Naive thymus-derived CD8-positive, alpha-beta T cell (primary cell): ENCODE measurements around the gene ELANE. TPM values are rescaled to one million over a fixed set of nuclear protein-coding genes. Genes with fewer than 3 reads are reported as not detected.
"Not testable (repeated sequence)": the region's sequence is repeated elsewhere in the genome, so short reads cannot be mapped to it uniquely, and the experiment has no call there.

ENCODE experiments used
- ATAC-seq, 2 donors: fragments of 150-1000 bp; cut with Tn5 transposase in 1 of 2; sonication (Bioruptor Pico), chemical (Tn5 transposase) in 1 of 2; 1 replicate in 1 of 2; 2 replicates in 1 of 2; pipeline ENCODE4 v1.10.0; 2021; ENCODE audit warnings: mild to moderate bottlenecking in 2 of 2, moderate library complexity in 2 of 2
- POLR2A ChIA-PET: fragments of 350-600 bp; sonication (Branson Sonifier 250); formaldehyde crosslinking; loops from one replicate; lab custom pipeline; 2021; ENCODE audit warnings: antibody characterized with exemption; lab: Charles Lee
- DNase-seq, 10 donors: peaks; one replicate each; pipeline versions ENCODE4 v3.0.0 to v3.0.0-alpha.2; 2020 to 2022
- H3K27ac Mint-ChIP-seq, 10 donors: one replicate each; pipeline ENCODE4 v1.8.0; 2020 to 2022; ENCODE audit warnings: mild to moderate bottlenecking in 10 of 10, mixed read lengths in 10 of 10, moderate library complexity in 4 of 10, inconsistent platforms in 1 of 10
- H3K27me3 Mint-ChIP-seq, 5 donors: one replicate each; pipeline ENCODE4 v1.8.0; 2021 to 2022; ENCODE audit warnings: mixed read lengths in 5 of 5
- H3K36me3 Mint-ChIP-seq, 3 donors: one replicate each; pipeline ENCODE4 v1.8.0; 2020 to 2022; ENCODE audit warnings: mixed read lengths in 3 of 3, mild to moderate bottlenecking in 2 of 3, inconsistent platforms in 1 of 3
- H3K4me1 Mint-ChIP-seq, 4 donors: one replicate each; pipeline ENCODE4 v1.8.0; 2021 to 2022; ENCODE audit warnings: mixed read lengths in 4 of 4
- H3K4me3 Mint-ChIP-seq, 10 donors: one replicate each; pipeline ENCODE4 v1.8.0; 2020 to 2022; ENCODE audit warnings: mild to moderate bottlenecking in 10 of 10, mixed read lengths in 10 of 10, moderate library complexity in 6 of 10, inconsistent platforms in 1 of 10
- H3K9me3 Mint-ChIP-seq, 9 donors: one replicate each; pipeline ENCODE4 v1.8.0; 2020 to 2022; ENCODE audit warnings: mixed read lengths in 9 of 9, mild to moderate bottlenecking in 3 of 9, inconsistent platforms in 1 of 9, moderate library complexity in 1 of 9
- polyA plus RNA-seq, 3 donors: library from polyadenylated mRNA; unstranded; fragments of 300-500 nt; fragmentation: Illumina TruSeq; gene quantifications; one replicate each; pipeline ENCODE4 v1.2.3, GENCODE V29; 2021
- total RNA-seq, 8 experiments: library from RNA in 2 of 8; stranded (reverse) in 2 of 8; gene quantifications; one replicate each; pipeline ENCODE4 v1.2.3 and lab custom pipeline; 2021 to 2026

Gene ELANE
- total and polyA plus RNA-seq, 5 experiments from 2014 or later, result not detected

DNA sequence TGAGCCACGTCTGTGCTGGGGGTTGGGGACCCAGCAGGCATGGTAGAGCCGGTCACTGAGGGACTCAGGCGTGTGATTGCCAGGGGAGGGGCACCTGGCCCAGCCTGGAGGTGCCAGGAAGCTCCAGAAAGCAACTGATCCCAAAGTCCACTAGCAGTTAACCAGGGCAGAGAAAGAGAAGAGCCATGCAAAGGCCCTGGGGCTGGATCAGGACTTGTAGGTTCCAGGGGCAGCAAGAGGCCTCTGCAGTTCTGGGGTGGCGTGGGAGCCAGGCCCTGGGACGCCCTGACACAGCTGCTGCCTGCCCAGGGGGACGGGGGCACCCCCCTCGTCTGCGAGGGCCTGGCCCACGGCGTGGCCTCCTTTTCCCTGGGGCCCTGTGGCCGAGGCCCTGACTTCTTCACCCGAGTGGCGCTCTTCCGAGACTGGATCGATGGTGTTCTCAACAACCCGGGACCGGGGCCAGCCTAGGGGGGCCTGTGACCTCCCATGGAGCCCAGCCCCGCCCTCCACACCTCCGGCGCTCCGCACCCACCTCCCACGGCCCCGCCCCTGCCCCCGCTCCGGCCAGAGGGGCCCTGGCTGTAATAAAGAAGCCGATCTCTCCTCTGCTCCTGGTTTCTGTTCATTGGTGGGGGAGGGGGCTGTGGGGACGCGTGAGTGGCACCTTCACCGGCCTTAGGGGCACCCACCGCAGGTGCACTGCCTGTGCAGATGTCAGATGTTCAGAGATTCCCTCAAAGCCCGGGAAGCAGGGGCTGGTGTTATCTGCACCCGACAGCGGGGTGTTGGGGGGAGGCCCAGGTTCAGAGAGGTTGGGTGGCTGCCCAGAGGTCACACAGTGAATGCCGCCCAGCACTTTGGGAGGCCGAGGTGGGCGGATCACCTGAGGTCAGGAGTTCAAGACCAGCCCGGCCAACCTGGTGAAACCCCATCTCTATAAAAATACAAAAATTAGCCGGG is 20.4 kb upstream of the ELANE start:
- ATAC-seq (no peak), DNase-seq (no peak)
- POLR2A ChIA-PET, result interaction anchor here (0.5 kb wide), 1 partner anchor 22 kb away, joined by 3 read pairs; no protein-coding TSS in a partner anchor
- Mint-ChIP-seq H3K9me3 (no peaks in the 10 kb centered on the region), H3K36me3 (peaks cover 0 to 2% (median 0%) of the 10 kb centered on the region in 3 donors), H3K4me3 (no peak overlapping the region), H3K27me3 (peaks cover 3 to 19% (median 7%) of the 10 kb centered on the region in 5 donors), H3K27ac (no peak overlapping the region), H3K4me1 (peaks cover 0 to 3% (median 0%) of the 10 kb centered on the region in 4 donors)

DNA sequence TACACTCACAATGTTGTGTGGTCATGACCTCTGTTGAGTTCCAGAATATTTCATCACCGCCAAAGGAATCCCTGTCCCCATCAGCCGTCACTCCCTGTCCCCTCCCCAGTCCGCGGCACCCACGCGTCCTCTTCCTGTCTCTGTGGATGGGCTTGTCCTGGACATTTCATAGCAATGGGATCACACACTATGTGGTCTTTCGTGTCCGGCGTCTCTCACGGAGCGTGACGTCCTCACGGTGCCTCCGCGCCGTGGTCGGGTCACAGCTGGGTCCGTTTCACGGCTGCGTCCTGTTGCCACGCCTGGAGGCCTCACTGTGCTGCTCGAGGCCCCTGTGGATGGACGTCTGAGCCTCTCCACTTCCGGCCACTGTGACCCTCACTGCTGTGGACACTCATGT is 17.9 kb upstream of the ELANE start:
- ATAC-seq (no peak), DNase-seq (no peak)
- Mint-ChIP-seq H3K27me3 (peaks cover 3 to 28% (median 12%) of the 10 kb centered on the region in 5 donors), H3K4me1 (peaks cover 0 to 3% (median 0%) of the 10 kb centered on the region in 4 donors), H3K9me3 (no peaks in the 10 kb centered on the region), H3K27ac (no peak overlapping the region), H3K36me3 (peaks cover 0 to 2% (median 0%) of the 10 kb centered on the region in 3 donors), H3K4me3 (no peak overlapping the region)
- POLR2A ChIA-PET, result interaction anchor here (0.7 kb wide), 1 partner anchor 16 kb away, joined by 7 read pairs; no protein-coding TSS in a partner anchor

DNA sequence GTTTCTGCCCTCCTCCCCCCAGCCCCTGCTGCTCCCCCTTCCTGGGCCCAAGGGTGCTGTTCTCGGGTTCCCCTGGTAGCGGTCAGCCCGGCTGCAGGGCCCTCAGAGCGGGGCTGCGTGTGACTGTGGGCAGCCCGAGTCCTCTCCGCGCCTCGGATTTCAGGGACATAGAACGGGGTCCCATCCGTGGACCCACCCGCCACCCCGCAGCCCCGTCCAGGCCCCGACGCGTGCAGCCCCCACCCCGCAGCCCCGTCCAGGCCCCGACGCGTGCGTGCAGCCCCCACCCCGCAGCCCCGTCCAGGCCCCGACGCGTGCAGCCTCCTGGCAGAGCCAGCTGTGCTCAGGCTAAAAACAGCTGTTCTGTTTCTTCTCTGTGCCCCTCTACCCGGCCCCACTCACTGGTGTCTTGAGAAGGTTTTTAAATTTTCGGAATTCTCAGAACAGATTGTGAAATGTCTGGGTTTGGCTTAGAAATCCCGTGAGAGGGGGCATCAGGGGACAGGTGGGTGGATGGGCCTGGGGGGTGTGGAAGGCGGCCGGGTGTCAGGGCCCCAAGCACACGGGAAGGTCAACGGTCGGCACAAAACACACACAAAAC is 16.8 kb upstream of the ELANE start:
- Mint-ChIP-seq H3K27me3 (peaks cover 3 to 28% (median 12%) of the 10 kb centered on the region in 5 donors), H3K4me1 (peaks cover 0 to 3% (median 0%) of the 10 kb centered on the region in 4 donors), H3K9me3 (no peaks in the 10 kb centered on the region), H3K36me3 (peaks cover 0 to 2% (median 0%) of the 10 kb centered on the region in 3 donors), H3K4me3 (no peak overlapping the region), H3K27ac (no peak overlapping the region)
- DNase-seq, result no peak
- no peak for ATAC-seq
- POLR2A ChIA-PET, result interaction anchor here (0.7 kb wide), 1 partner anchor 17 kb away, joined by 7 read pairs; no protein-coding TSS in a partner anchor

DNA sequence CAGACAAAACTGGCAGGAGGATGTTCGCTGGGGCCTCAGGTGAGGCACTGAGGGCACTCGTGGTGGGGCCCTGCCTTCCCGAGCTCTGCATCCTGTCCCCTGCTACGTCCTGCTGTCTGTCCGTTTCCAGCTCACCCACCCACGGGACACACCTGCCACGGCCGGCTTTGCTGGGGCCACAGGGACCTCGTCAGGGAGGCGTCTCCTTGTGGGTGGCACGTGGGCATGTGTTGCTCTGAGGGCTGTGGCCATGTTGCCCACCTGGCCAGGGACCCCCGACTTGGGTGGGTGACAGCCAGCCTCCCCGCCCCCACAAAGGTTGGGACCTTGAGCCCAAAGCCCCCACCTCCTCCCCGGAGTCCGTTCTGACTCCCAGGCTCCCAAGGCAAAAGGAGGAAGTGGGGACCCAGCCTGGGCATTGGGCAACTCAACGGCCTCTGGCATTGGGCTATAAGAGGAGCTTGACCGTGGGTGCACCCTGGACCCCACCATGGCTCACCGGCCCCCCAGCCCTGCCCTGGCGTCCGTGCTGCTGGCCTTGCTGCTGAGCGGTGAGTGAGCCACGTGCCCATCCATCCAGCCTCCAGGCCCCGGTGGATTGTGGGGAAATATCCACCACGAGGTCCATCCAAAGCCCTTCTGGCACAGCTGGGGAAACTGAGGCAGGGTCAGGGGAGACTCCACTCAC is 11.4 kb upstream of the ELANE start, which contains the start of gene PRTN3:
Gene PRTN3 (plus strand): TSS at position 481 of the 688 bp plus-strand sequence. CDS start 10 bp downstream, at position 491.
- Mint-ChIP-seq H3K4me3 (no peak within 1 kb of the TSS), H3K27me3 (peaks cover 12 to 49% (median 28%) of the 10 kb centered on the region in 5 donors), H3K27ac (peak within 1 kb of the TSS in 1 of 10 donors; percentile 8)

DNA sequence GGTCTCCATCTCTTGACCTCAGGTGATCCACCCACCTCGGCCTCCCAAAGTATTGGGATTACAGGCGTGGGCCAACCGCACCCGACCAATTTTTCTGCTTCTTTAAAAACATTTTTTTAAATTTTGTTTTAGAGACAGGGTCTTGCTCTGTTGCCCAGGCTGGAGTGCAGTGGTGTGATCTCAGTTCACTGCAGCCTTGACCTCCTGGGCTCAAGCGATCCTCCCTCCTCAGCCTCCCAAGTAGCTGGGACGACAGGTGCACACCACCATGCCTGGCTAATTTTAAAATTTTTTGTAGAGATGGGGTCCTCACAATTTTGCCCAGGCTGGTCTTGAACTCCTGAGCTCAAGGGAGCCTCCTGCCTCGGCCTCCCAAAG is 9.3 kb upstream of the ELANE start:
- peaks cover 15 to 50% (median 33%) of the 10 kb centered on the region in 5 donors for H3K27me3 Mint-ChIP-seq
- POLR2A ChIA-PET, H3K9me3 Mint-ChIP-seq, DNase-seq, ATAC-seq, H3K36me3 Mint-ChIP-seq, H3K27ac Mint-ChIP-seq: not testable (repeated sequence)
- peaks cover 3 to 13% (median 6%) of the 10 kb centered on the region in 4 donors for H3K4me1 Mint-ChIP-seq
- peak overlapping the region in 1 of 10 donors; percentile 36 for H3K4me3 Mint-ChIP-seq

More for the DNA sequence above, 11.4 kb upstream of the ELANE start, which contains the start of gene PRTN3:
- DNase-seq (no peak), ATAC-seq (no peak)
- Mint-ChIP-seq H3K9me3 (peaks cover 0 to 3% (median 0%) of the 10 kb centered on the region in 9 donors), H3K36me3 (peaks cover 0 to 7% (median 0%) of the 10 kb centered on the region in 3 donors), H3K4me1 (peaks cover 3 to 13% (median 8%) of the 10 kb centered on the region in 4 donors)
- POLR2A ChIA-PET, result interaction anchor here (0.5 to 0.6 kb wide), 2 partner anchors 70 to 252 kb away, joined by 3 to 6 read pairs; no protein-coding TSS in a partner anchor

DNA sequence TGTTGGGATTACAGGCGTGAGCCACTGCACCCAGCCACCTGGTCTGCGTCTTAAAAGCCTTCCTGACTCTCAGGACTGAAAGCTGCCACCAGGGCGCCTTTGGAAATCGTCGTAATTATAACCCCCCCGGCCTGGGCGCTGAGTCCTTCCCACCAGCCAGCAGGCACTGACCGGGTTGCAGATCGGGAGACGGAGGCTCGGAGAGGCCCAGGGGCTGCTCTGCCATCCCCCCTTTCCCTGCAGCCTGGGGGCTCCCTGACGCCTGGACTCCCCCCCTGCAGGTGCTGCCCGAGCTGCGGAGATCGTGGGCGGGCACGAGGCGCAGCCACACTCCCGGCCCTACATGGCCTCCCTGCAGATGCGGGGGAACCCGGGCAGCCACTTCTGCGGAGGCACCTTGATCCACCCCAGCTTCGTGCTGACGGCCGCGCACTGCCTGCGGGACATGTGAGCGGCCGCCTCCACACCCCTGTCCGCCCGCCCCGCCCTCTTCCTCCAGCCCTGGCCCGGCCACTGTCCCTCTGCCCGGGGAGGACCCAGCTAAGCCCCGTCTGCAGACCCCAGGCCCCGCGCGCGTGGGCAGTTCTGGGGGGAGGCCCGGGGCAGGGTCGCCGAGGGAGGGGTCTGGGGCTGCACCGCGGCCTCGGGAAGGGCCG is 8.8 kb upstream of the ELANE start:
- peaks cover 0 to 7% (median 0%) of the 10 kb centered on the region in 3 donors for H3K36me3 Mint-ChIP-seq
- peak; percentile 44 to 54 for ATAC-seq
- POLR2A ChIA-PET, result no interaction called here
- H3K27me3 Mint-ChIP-seq, result peaks cover 15 to 55% (median 38%) of the 10 kb centered on the region in 5 donors
- DNase-seq, result no peak
- peaks cover 3 to 13% (median 6%) of the 10 kb centered on the region in 4 donors for H3K4me1 Mint-ChIP-seq
- H3K27ac Mint-ChIP-seq, result no peak overlapping the region
- H3K4me3 Mint-ChIP-seq, result peak overlapping the region in 2 of 10 donors; percentile 9 to 36
- peaks cover 0 to 3% (median 0%) of the 10 kb centered on the region in 9 donors for H3K9me3 Mint-ChIP-seq

DNA sequence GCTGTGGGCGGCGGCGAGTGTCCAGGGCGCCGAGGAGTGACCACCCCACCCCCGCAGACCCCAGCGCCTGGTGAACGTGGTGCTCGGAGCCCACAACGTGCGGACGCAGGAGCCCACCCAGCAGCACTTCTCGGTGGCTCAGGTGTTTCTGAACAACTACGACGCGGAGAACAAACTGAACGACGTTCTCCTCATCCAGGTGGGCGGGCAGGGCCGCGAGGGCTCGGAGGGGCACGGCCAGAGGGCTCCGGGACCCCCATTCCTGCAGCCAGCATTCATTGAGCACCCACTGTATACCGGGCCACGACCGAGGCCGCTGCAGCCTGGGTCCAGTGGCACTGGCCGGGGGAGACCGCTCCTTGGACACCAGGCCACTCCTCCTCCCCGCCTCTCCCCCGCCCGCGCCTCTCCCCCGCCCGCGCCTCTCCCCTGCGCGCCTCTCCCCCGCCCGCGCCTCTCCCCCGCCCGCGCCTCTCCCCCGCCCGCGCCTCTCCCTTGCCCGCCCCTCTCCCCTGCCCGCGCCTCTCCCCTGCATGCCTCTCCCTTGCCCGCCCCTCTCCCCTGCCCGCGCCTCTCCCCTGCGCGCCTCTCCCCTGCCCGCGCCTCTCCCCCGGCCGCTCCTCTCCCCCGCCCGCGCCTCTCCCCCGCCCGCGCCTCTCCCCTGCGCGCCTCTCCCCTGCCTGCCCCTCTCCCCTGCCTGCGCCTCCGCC is 8.1 kb upstream of the ELANE start:
- H3K4me3 Mint-ChIP-seq, result peak overlapping the region in 3 of 10 donors; percentile 71 to 79 (median 74)
- no peak overlapping the region for H3K27ac Mint-ChIP-seq
- peaks cover 0 to 3% (median 0%) of the 10 kb centered on the region in 9 donors for H3K9me3 Mint-ChIP-seq
- DNase-seq, result no peak
- POLR2A ChIA-PET, result no interaction called here
- ATAC-seq, result no peak
- H3K36me3 Mint-ChIP-seq, result peaks cover 0 to 7% (median 0%) of the 10 kb centered on the region in 3 donors
- peaks cover 15 to 60% (median 43%) of the 10 kb centered on the region in 5 donors for H3K27me3 Mint-ChIP-seq
- peaks cover 3 to 13% (median 6%) of the 10 kb centered on the region in 4 donors for H3K4me1 Mint-ChIP-seq

DNA sequence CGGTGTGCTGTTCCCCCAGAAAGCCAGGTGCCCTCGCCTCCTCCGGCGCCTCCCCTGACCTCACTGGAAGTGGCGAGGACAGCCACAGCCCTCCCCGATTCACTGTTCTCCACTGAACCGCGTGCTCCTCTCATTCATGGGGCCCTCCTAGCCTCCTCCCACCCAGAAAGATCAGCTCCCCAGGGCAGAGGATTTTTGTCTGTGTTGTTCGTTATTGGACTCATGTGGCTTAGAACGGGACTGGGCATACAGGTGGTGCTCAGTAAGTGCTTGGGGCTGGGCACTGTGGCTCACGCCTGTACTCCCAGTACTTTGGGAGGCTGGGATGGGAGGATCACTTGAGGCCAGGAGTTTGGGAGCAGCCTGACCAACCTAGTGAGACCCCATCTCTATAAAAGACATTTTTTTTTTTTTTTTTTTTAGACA is 7.5 kb upstream of the ELANE start:
- POLR2A ChIA-PET, result no interaction called here
- no peak overlapping the region for H3K27ac Mint-ChIP-seq

DNA sequence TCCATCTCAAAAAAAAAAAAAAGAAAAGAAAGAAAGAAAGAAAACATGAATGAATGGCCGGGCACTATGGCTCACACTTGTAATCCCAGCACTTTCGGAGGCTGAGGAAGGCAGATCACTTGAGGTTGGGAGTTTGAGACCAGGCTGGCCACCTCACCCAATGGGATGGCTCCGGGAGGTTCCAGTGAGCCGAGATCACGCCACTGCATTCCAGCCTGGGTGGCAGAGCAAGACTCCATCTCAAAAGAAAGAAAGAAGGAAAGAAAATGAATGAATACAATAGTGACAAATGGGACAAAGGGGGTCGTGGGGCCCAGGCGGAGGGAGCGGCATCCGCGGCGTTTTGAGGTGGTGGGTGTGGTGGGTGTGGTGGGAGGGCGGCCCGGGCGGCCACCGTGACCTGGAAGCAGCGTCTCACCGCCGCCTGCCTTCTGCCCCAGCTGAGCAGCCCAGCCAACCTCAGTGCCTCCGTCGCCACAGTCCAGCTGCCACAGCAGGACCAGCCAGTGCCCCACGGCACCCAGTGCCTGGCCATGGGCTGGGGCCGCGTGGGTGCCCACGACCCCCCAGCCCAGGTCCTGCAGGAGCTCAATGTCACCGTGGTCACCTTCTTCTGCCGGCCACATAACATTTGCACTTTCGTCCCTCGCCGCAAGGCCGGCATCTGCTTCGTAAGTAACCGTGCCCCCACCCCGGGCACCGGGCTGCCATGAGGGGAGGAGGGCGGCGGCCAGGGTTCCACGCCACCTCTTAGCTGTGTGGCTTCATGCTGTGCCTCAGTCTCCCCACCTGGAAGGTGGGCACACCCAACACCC is 6.2 kb upstream of the ELANE start:
- no peak overlapping the region for H3K27ac Mint-ChIP-seq
- POLR2A ChIA-PET, result no interaction called here
- H3K4me3 Mint-ChIP-seq, result peak overlapping the region in 1 of 10 donors; percentile 49
- H3K9me3 Mint-ChIP-seq, result peaks cover 0 to 3% (median 0%) of the 10 kb centered on the region in 9 donors
- ATAC-seq (no peak), DNase-seq (no peak)
- H3K36me3 Mint-ChIP-seq, result peaks cover 0 to 7% (median 0%) of the 10 kb centered on the region in 3 donors
- H3K4me1 Mint-ChIP-seq, result peaks cover 3 to 13% (median 6%) of the 10 kb centered on the region in 4 donors
- H3K27me3 Mint-ChIP-seq, result peaks cover 16 to 75% (median 43%) of the 10 kb centered on the region in 5 donors

More for the DNA sequence above, 7.5 kb upstream of the ELANE start:
- Mint-ChIP-seq H3K27me3 (peaks cover 16 to 66% (median 43%) of the 10 kb centered on the region in 5 donors), H3K9me3 (peaks cover 0 to 3% (median 0%) of the 10 kb centered on the region in 9 donors), H3K4me3 (peak overlapping the region in 6 of 10 donors; percentile 13 to 79 (median 54)), H3K36me3 (peaks cover 0 to 7% (median 0%) of the 10 kb centered on the region in 3 donors), H3K4me1 (peaks cover 3 to 13% (median 6%) of the 10 kb centered on the region in 4 donors)
- DNase-seq, result peak in 3 of 10 donors; percentile 22 to 33 (median 22)
- peak; percentile 55 to 80 for ATAC-seq

DNA sequence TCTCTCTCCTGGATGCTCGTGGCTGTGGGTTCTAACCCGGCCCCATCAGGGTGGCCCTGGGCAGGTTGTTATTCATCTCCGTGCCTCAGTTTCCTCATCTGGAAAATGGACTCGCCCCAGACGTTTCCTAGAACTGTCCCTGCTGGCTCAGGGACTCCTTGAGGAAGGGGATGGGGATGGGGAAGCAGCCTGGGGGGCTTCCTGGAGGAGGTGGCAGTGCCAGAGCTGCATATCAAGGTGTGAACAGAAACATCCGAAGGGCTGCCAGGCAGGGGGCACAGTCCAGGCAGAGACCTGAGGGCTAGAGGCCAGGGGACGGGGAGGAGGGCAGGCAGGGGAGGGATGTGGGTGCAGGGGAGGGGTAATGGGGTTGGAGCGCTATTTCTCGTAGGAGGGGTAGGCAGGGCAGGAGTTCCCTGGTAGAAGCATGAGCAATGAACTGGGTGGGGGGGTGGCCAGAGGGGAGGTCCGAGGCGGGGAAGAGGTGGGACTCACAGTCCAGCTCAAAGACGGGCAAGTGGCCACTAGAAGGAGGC is 3.6 kb upstream of the ELANE start:
- no peak overlapping the region for H3K4me3 Mint-ChIP-seq
- H3K9me3 Mint-ChIP-seq, result peaks cover 0 to 3% (median 0%) of the 10 kb centered on the region in 9 donors
- DNase-seq (no peak), ATAC-seq (no peak)
- peaks cover 13 to 71% (median 34%) of the 10 kb centered on the region in 5 donors for H3K27me3 Mint-ChIP-seq
- no peak overlapping the region for H3K27ac Mint-ChIP-seq
- POLR2A ChIA-PET, result no interaction called here
- peaks cover 0 to 7% (median 0%) of the 10 kb centered on the region in 3 donors for H3K36me3 Mint-ChIP-seq
- peaks cover 3 to 7% (median 4%) of the 10 kb centered on the region in 4 donors for H3K4me1 Mint-ChIP-seq
